Measurements from ENCODE around the gene SHOC2. TPM values are rescaled to one million over a fixed set of nuclear protein-coding genes. Genes with fewer than 3 reads are reported as not detected.

The SHOC2 gene
- total RNA-seq, 2 experiments from 2014 or later: 45.1 to 46.1 TPM

GRCh38 chr10:110918269-110918642, 1.1 kb upstream of the SHOC2 start:
- Mint-ChIP-seq H3K27ac (peak overlapping the region; percentile 99), H3K4me3 (peak overlapping the region; percentile 98), H3K9me3 (no peaks in the 10 kb centered on the region), H3K36me3 (peaks cover 7% of the 10 kb centered on the region), H3K4me1 (peaks cover 25% of the 10 kb centered on the region), H3K27me3 (no peaks in the 10 kb centered on the region)
- no peak for DNase-seq

- no peaks in the 10 kb centered on the region for H3K9me3 Mint-ChIP-seq
- H3K4me3 Mint-ChIP-seq: peak within 1 kb of the TSS; percentile 98
- peak within 1 kb of the TSS; percentile 99 for H3K27ac Mint-ChIP-seq
- peaks cover 7% of the 10 kb centered on the region for H3K36me3 Mint-ChIP-seq
- no peaks in the 10 kb centered on the region for H3K27me3 Mint-ChIP-seq
- H3K4me1 Mint-ChIP-seq: peaks cover 31% of the 10 kb centered on the region
- DNase-seq: peak; percentile 91
Observed at GRCh38 chr10:110918643-110919348, 608 bp upstream of the SHOC2 start, which contains the start of gene BBIP1. BBIP1 (minus strand) TSS chr10:110919180; CDS start chr10:110918157, 1,023 bp downstream.

DNA sequence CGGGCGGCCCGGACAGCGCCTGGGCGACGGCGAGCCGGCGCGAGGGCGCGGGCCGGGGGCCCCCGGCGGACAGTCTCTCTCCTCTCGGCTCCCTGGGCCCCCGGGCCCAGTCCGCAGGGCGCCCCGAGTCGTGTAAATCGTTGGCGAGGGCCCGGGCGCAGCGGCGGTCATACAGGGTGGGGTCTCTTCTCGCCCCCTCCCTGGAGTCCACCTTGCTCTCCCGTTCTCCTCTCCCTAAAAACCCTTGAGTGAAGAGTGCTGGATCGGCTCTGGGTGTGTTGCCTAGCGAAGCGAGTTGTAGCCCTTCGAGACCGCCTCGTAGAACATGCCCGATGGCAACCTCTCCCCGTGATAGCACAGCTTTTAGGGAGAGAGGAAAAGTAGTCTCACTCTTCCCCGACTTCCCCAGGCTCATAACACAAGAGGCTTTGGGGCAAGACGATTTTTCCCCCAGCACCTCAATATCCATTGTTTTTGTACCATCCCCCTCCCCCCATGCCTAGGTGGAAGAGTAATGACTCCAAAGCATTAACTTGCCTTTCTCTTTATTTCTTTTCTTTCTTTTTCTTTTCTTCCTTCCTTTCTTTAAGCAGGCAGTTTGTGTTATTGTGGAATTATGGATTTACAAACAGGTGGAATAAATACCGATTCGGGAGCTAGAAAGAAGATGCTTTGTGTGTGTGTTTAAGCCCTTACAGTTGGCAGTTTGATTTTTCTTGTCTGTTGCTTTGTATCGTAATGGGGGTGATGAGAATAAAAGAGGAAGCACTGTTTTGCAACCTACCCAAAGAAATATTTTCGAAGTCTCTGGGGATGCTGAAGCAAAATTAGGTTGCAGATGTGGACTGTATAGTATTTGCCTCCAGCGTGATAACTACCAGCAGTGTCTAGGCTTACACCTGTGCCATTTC, 822 bp downstream of the SHOC2 start:
- peak; percentile 13 for DNase-seq
- Mint-ChIP-seq H3K27me3 (no peaks in the 10 kb centered on the region), H3K4me1 (peaks cover 35% of the 10 kb centered on the region)

DNA sequence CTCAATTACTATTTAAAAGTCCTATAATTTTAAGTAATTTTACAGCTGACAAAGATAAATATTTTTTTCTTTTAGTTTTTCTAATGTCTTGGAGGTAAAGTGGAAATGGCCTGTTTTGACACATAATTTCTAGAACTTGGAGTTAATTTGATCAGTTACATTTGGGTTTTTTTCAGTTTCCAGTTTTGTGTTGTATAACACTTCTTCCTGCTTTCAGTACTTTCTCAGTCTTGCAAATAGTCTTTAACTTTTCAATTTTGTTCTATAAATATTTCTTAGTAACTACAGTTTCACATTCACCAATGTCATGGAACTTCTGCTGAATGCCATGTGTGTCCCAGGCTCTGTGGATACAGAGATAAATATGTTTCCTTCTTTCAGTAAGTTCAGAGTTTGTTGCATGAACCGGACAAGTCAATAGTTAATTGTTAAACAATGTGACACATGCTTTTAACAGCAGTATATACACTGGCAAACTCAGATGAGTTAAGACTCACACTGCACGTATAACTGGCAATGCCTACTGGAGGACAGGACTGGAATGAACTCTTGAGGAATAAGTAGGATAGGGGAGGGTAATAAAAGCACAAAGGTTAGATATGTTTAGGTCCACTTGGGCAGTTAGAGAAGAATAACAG, 4.6 kb downstream of the SHOC2 start:
- no peak for DNase-seq
- H3K27ac Mint-ChIP-seq: peak overlapping the region; percentile 34
- H3K4me1 Mint-ChIP-seq: peaks cover 49% of the 10 kb centered on the region
- no peaks in the 10 kb centered on the region for H3K9me3 Mint-ChIP-seq
- peak overlapping the region; percentile 48 for H3K4me3 Mint-ChIP-seq
- peaks cover 6% of the 10 kb centered on the region for H3K36me3 Mint-ChIP-seq
- no peaks in the 10 kb centered on the region for H3K27me3 Mint-ChIP-seq

More for the DNA sequence above, 822 bp downstream of the SHOC2 start:
- H3K27ac Mint-ChIP-seq: peak overlapping the region; percentile 79
- H3K36me3 Mint-ChIP-seq: peaks cover 10% of the 10 kb centered on the region
- no peaks in the 10 kb centered on the region for H3K9me3 Mint-ChIP-seq
- H3K4me3 Mint-ChIP-seq: peak overlapping the region; percentile 94

DNA sequence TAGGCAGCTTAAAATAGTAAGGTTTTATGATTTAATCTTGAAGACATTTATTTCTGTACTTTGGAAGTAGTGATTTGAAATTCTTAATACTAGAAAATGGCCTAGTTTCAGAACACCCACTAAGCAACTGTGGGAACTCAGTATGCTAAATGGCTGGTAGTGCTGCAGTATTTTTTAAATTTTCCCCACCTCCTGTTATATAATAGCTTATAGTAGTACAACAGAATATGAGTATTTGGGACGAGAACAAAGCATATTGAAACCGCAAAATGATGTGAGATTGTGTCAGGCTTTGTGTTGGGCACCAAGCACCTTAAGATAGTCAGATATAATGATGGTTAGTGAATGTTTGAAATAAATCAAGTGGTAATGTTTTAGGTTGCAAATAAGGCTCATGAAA, 8.1 kb downstream of the SHOC2 start:
- Mint-ChIP-seq H3K4me1 (peaks cover 41% of the 10 kb centered on the region), H3K27me3 (no peaks in the 10 kb centered on the region), H3K36me3 (peaks cover 6% of the 10 kb centered on the region), H3K4me3 (no peak overlapping the region), H3K9me3 (no peaks in the 10 kb centered on the region), H3K27ac (no peak overlapping the region)
- DNase-seq: no peak

- H3K27me3 Mint-ChIP-seq: no peaks in the 10 kb centered on the region
- H3K36me3 Mint-ChIP-seq: peaks cover 8% of the 10 kb centered on the region
- no peak overlapping the region for H3K27ac Mint-ChIP-seq
- H3K4me3 Mint-ChIP-seq: no peak overlapping the region
- H3K4me1 Mint-ChIP-seq: peaks cover 29% of the 10 kb centered on the region
- DNase-seq: no peak
- H3K9me3 Mint-ChIP-seq: no peaks in the 10 kb centered on the region
Observed at GRCh38 chr10:110931769-110932381, 12.5 kb downstream of the SHOC2 start.

DNA sequence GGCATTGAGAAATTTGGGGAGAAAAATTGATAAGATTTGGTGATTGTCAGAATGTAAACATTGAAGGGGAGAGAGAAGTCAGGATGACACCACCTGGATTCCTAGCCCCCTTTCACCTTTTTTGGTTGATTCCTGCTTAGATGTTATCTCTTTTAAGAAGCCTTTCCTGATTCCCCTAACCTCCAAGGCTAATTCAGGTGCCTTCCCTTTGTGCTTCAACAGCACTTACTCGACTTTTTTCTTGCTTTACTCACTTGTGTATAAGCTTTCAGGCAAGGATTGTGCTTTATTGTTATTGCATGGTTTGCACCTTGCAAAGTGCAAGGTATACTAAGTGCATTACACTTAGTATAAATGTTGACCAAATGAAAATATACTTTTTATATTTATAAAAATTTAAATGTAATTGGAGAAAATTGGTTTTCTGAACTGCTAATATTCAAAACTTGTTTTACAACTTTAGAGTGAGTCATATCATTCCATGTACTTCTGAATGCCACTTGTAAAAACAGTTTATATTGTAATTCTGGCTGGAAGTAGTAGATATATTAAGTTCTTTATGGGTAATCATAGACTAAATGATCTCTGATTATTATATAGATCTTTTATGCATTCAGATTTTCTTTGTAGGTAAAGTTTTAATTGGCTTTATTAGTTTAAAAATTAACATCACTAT, 13.2 kb downstream of the SHOC2 start:
- H3K36me3 Mint-ChIP-seq: peaks cover 8% of the 10 kb centered on the region
- H3K4me3 Mint-ChIP-seq: no peak overlapping the region
- DNase-seq: no peak
- no peaks in the 10 kb centered on the region for H3K27me3 Mint-ChIP-seq
- H3K27ac Mint-ChIP-seq: no peak overlapping the region
- peaks cover 24% of the 10 kb centered on the region for H3K4me1 Mint-ChIP-seq
- H3K9me3 Mint-ChIP-seq: no peaks in the 10 kb centered on the region

DNA sequence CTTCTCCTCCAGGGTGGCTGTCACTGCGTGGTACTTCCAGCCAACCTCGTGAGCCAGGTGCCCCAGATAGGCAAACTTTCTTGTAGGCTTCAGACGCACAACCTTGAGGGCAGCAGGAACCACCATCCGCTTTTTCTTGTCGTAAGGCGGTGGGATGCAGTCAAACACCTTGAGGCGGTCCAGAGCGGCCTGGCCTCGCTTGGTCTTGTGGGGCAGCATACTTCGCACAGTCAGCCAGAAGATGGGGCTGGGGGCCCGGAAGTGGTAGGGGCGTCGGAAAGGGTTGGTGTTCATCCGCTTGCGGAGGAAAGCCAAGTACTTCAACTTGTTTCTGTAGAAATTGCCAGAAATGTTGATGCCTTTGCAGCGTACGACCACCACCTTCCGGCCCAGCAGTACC, 17.4 kb downstream of the SHOC2 start:
- Mint-ChIP-seq H3K36me3 (peaks cover 24% of the 10 kb centered on the region), H3K9me3 (peaks cover 3% of the 10 kb centered on the region), H3K27me3 (no peaks in the 10 kb centered on the region), H3K4me1 (peaks cover 29% of the 10 kb centered on the region), H3K4me3 (no peak overlapping the region), H3K27ac (no peak overlapping the region)
- no peak for DNase-seq

DNA sequence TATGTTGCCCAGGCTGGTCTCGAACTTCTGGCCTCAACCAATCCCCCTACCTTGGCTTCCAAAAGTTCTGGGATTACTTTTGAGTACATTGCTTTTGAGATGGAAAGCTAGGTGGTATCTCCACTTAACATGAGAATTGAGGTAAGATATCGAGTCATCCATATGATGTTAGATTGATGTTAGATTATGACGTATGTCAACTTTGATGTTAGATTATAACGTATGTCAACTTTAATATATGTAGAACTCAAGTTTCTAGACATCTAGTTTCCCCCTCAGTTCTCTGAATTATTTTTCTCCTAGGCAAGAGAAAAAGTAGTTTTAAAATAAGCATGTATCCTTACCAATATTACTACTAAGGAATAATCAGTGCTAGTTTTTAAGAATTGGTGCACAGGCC, 20.0 kb downstream of the SHOC2 start:
- no peak overlapping the region for H3K27ac Mint-ChIP-seq
- peaks cover 18% of the 10 kb centered on the region for H3K9me3 Mint-ChIP-seq

GRCh38 chr10:110944792-110945396, 25.5 kb downstream of the SHOC2 start:
- Mint-ChIP-seq H3K9me3 (peaks cover 25% of the 10 kb centered on the region), H3K4me3 (no peak overlapping the region), H3K27ac (no peak overlapping the region), H3K27me3 (no peaks in the 10 kb centered on the region), H3K36me3 (peaks cover 75% of the 10 kb centered on the region), H3K4me1 (peaks cover 42% of the 10 kb centered on the region)
- no peak for DNase-seq

More for the DNA sequence above, 20.0 kb downstream of the SHOC2 start:
- Mint-ChIP-seq H3K4me1 (peaks cover 33% of the 10 kb centered on the region), H3K27me3 (no peaks in the 10 kb centered on the region), H3K36me3 (peaks cover 48% of the 10 kb centered on the region), H3K4me3 (no peak overlapping the region)
- DNase-seq: no peak

DNA sequence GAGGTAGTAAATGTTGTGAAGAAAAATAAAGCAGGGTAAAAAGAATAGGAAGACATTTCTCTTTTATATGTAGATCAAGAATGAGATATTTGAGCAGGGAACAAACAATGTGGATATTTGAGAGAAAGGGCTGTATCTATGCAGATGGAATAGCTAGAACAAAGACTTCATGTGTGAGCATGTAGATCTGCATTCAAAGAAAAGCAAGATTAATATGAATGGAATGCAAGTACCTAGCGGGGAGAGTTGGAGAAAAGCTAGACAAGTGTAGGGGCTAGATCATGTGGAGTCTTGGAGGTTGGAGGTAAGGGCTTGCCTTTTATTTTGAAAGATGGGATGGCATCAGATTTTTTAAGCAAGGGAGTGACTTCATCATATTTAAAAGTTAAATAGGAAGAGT, 27.1 kb downstream of the SHOC2 start:
- Mint-ChIP-seq H3K27me3 (no peaks in the 10 kb centered on the region), H3K4me1 (peaks cover 38% of the 10 kb centered on the region), H3K27ac (no peak overlapping the region), H3K4me3 (no peak overlapping the region), H3K9me3 (peaks cover 23% of the 10 kb centered on the region), H3K36me3 (peaks cover 76% of the 10 kb centered on the region)
- DNase-seq: no peak

DNA sequence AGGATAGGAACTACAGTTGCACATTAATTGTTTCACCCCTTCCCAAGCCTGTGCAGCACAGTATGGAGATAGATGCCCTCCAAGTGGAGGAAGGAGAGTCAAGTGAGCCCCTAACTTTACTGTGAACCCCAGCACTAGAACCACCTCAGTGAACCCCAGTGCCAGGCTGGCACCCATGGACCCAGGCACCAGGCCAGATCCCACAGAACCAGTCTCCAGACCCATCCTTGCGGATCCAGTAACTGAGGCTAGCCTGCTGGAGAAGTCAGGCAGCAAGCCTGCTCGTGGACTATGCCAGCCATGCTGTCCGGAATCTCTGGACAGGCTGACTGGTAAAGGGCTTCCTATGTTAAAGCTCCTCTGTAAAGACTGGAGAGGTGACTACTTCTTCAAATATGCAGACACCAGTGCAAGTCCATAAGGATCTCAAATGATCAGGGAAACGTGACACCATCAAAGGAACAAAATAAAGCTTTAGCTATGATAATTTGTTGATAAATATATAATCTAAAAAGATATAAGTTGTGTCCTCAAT, 27.7 kb downstream of the SHOC2 start:
- Mint-ChIP-seq H3K4me1 (peaks cover 38% of the 10 kb centered on the region), H3K36me3 (peaks cover 77% of the 10 kb centered on the region), H3K27ac (no peak overlapping the region), H3K9me3 (peaks cover 24% of the 10 kb centered on the region), H3K27me3 (no peaks in the 10 kb centered on the region), H3K4me3 (no peak overlapping the region)
- no peak for DNase-seq

GRCh38 chr10:110951381-110951780, 32.0 kb downstream of the SHOC2 start:
- H3K27me3 Mint-ChIP-seq: no peaks in the 10 kb centered on the region
- no peak for DNase-seq
- peaks cover 18% of the 10 kb centered on the region for H3K9me3 Mint-ChIP-seq
- H3K36me3 Mint-ChIP-seq: peaks cover 66% of the 10 kb centered on the region
- no peak overlapping the region for H3K27ac Mint-ChIP-seq
- peaks cover 28% of the 10 kb centered on the region for H3K4me1 Mint-ChIP-seq
- H3K4me3 Mint-ChIP-seq: no peak overlapping the region

DNA sequence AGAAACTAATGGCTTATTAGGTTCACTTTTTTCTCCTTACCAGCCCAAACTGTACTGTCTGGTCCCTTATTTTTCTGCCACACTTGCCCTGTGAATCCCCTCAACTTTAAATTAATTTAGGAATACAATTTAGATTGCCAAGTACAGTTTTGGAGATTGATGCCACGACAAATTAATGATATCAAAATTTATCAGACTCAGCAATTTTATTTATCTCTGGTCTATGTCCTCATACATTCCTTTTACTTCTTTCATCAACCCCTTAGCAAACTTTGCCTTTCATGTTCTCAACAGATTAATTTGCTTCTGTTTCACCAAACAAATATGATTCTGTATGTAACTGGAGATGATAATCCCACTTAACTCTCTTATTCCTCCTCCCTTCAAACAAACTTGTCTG, 38.2 kb downstream of the SHOC2 start:
- Mint-ChIP-seq H3K36me3 (peaks cover 22% of the 10 kb centered on the region), H3K27ac (no peak overlapping the region), H3K27me3 (no peaks in the 10 kb centered on the region), H3K4me1 (peaks cover 25% of the 10 kb centered on the region), H3K4me3 (no peak overlapping the region), H3K9me3 (peaks cover 6% of the 10 kb centered on the region)
- DNase-seq: no peak
